HG02981 (cell line): ENCODE results near the gene IQCC.

ENCODE experiments used
- ATAC-seq: cut with Tn5 transposase; IDR thresholded peaks from one replicate; pipeline ENCODE4 v1.9.1; 2021; ENCODE audit warnings: mild to moderate bottlenecking, moderate library complexity; ENCODE audit not compliant: unreplicated experiment

IQCC gene

DNA sequence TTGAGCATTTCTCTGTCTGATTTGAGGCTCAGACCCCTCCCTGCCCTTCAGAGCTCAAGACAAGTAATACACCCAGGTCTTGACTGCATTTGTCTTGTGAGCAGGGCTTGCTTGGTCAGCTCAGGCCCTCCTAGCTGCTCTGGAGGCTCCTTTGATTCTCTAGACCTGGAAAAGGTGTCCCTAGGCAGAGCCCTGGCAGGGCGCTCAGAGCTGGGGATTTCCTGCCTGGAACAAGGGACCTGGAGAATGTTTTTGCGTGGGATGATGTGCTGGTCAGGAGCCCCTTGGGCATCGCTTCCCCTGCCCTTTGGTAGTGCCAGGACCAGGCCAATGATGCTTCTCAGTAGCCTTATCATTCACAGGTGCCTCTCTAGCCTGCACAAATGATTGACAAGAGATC lies 9.9 kb upstream of the IQCC start:
- no peak for ATAC-seq

DNA sequence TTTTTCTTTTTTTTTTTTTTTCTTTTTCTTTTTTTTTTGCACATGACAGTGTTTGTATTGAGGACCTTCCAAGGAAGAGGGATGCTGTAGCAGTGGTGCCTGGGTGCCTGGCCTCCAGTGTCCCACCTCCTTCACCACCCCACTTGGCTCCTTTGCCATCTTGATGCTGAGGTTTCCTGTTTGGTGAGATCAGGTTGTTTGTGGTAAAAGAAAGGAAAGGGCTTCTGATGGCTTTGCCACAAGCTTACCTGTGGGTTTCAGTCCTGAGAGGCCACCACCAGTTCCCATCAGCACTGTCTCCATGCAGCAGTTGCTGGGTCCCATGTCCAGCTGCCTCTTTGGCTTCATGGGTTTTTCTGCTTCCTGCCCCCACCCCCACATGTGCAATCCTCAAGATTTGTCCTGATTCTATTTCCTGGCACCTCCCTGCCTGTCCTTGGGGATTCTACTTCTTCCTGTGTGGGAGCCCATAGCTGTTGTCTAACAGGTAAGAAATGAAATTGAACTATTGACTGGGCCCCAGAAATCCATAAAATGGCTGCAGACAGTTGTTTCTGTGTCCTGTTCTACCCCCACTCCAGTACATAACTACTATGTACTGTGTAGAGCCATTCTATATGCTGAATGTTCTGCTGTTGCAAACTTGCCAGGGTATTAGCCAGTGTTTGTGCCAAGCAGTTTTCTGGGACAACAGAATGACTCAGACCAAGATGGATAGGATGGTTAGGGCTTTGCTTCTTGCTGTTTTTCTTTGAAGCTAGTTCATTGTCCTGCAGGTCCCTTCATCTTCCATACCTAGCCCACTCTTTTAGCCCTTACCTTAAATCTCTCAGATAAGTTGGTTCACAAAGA lies 9.3 kb upstream of the IQCC start:
- ATAC-seq: no peak

DNA sequence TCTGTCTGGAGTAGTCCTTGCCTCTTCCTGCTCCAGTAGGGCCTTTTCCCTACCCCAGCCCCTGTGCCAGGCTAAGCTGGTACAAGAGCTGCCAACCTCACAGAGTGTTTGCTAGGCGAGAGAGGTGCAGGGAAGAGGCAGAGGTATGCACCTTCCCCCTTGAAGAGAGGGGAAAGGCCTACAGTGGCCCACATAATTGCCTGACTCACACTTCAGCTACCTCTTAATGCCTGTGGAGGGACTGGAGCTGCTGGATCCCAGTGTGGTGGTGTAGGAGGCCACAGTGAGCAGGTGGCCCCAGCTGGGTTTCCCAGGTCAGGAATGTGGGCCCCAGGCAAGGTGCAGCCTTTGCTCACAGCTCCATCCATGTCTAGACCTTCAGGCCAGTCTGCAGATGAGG lies 8.4 kb upstream of the IQCC start:
- no peak for ATAC-seq

- no peak for ATAC-seq
These were observed 7.6 kb upstream of the IQCC start for GRCh38 chr1:32197837-32198236.

DNA sequence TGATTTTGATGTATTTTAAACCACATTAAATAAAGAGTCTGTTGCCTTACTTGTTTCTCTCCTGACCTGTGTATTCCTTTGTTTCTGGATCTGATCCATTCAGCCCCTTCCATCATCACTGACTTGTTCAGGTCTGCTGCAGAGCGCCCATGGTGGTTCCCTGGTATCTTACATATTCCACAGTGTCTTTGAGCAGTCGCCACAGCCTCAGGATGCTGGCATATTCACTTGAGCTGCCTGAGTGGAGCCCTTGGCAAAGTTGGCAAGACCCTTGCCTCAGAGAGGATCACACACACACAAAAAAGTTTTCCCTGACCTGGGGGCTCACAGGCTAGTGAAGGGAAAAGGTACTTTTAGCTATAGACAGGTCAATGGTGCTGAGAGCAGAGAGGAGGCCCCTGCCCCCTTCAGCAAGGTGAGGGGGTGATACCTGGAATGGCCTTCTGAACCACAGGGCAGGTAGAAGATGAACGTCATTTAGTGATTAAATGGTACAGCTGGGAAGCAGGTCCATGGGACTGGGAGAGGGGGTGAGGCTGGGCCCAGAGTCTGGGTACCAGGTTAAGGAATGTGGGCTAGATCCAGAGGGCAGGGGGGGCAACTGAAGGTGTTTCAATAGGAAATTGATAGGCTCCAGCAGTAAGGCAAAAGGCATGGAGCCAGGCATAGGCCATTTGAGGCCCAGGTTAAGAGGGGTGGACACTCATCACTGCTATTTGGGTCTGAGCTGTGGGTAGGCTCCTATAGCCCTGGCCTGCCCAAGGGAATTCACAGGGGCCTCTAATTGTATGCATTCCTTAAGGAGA lies 7.0 kb upstream of the IQCC start:
- ATAC-seq: no peak

- ATAC-seq: no peak
These were observed 6.3 kb upstream of the IQCC start for GRCh38 chr1:32199043-32199716.

- ATAC-seq: no peak
These were observed 5.8 kb upstream of the IQCC start for GRCh38 chr1:32199717-32200072.

DNA sequence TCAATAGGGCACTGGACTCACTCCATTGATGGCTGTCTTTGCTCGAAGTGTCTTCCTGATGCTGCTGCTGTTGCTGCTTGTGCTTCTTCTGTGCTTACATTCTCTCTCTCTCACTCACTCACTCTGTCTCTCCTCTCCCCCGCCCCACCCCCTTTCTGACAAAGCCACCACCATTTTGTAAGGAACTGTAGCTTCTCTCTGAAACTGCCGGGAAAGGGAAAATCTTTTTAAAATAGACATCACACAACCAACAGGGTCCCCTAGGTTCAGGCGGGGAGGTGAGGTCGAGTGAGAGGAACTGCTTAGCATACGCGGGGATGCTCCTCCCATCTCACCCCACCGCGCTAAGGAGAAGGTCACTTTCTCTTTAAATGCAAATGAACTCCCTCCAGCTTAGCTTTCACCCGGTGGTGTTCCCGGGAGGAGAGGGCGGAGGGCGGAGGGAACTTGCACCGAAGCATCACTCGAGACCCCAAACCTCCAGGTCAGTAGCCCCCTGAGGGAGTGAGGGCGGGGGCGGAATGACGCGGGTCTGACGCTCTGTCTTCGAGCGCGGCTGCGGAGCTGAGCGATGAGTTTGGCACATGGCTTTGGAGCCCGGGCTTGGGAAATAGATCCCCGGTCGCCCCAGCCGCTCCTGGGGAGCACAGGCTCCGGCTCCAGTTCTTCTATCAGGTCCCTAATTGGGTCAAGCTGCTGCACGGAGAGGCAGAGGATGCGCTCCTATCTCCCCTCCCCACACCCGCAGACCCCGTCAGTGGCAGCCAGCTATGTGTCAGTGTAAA lies 5.1 kb upstream of the IQCC start, which contains the start of gene CCDC28B:
Gene CCDC28B (plus strand): TSS at position 370 of the 785 bp plus-strand sequence. CDS start 1,341 bp downstream, outside the sequence.
- no peak for ATAC-seq

DNA sequence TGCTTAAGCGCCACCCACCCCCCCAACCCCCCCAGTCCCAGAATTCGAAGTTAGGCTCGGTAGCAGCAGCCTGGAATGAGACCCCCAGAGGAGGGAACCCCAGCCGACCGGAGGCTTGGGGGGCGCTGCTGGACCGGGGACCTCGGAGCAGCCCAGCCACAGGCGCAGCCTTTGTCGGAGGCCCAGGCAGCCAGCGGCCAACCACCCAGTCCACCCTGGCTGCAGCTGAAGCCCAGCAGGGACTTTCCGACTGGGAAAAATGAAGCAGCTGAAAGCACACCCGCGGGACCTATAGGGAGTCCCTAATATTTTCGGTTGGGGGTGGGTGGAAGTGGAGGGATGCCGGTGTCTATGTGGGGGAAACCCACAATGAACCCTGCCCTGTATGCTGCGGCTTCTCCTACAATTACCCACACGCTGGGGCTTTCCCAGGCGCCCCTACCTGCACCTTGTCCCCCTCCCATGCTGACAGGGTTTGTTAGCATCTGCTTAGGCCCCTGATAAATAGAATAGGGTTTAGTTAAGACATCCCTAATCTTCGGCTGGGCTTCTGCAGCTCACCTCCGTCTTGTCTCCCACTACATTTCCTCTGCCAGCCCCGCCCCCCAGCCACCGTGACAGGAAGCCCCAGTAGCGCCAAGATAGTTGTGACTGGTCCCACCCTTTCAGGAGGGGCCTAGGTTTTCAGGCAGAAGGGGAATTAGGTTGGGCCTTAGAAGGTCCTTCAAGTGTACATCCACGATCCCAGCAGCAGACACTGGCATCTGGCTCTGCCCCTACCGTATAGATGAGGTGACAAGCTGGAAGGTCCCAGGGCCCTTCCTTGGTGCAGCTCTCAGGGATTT lies 4.2 kb upstream of the IQCC start:
- ATAC-seq: no peak

DNA sequence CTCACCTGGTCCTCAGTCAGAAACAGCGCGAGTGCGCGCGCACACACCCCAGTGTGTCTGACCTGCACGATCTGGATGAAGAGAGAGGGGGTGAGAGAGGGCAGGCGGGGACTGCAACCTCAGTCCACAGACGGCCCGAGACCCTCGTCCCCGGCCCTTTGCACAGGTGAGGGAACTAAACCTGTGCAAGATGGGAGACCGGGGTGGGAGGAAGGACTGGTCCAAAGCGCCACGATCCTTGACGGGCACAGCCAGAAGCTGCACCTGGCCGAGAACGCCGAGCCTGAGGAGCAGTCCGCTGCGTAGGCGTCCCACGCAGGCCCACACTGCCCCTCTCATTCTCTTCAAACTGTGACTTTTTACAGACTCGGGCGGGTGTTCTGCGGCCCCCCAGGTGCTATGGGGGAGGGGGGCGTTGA lies 519 bp upstream of the IQCC start:
- no peak for ATAC-seq

- no peak for ATAC-seq
These were observed 3.0 kb downstream of the IQCC start for GRCh38 chr1:32208469-32208868.

- ATAC-seq: no peak
These were observed 3.4 kb downstream of the IQCC start, which contains the start of gene DCDC2B for GRCh38 chr1:32208891-32209328. Gene DCDC2B (plus strand): TSS chr1:32209089. CDS start chr1:32209094, 5 bp downstream.

DNA sequence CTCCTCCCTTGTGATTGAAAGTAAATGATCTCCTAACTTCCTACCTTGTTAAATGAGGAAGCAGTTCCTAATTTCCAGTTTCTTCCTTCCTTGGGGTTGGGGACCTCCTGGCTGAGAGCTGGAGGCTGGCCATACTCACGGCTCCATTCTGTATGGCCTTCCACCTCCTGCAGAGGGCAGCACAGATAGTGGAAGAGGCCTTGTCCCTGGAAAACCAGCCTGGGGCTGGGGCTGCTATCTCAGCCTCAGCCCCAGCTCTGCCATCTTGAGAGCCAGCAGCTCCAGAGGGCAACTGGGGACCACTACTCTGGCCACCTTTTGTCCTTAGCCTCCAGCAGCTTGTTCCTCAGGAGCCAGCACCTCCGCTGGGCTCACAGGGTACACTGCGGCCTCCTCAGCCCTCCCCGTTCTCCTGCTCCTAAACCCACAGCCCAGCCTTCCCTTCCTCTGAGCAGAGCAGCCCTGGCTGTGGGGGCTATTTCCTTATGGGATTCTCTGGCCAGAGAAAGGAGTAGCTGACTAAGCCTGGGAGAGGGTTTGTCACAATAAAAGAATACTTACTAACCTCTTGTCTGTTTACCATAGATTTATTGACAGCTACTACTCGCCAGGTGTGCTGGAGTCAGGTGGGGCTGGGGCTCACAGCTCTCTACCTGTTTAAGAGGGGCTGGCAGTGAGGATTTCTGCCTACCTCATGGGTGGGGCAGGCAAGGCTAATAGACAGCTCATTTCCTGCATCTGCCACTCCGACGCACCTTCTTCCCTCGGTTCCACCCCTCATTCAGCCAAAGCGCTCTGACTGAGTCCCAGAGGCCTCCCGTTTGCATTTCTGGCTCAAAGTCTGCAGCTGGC lies 10.4 kb downstream of the IQCC start:
- peak; percentile 50 for ATAC-seq

GRCh38 chr1:32216566-32216965 lies 11.1 kb downstream of the IQCC start:
- no peak for ATAC-seq

DNA sequence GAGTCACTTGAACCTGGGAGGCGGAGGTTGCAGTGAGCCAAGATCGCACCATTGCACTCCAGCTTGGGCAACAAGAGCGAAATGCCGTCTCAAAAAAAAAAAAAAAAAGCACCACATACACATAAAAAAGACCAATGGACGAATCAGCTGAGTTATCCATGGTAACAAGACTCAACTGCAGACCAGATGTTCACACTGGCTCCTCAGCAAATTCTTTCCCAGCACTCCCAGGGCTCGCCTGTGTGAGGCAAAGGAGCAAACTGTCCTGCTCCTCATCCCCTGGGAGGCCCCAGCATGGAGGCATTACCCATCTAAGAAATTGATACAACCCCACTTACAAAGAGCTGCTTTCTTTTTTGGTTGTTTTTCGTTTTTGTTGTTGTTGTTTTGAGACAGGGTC lies 13.6 kb downstream of the IQCC start:
- ATAC-seq: no peak

DNA sequence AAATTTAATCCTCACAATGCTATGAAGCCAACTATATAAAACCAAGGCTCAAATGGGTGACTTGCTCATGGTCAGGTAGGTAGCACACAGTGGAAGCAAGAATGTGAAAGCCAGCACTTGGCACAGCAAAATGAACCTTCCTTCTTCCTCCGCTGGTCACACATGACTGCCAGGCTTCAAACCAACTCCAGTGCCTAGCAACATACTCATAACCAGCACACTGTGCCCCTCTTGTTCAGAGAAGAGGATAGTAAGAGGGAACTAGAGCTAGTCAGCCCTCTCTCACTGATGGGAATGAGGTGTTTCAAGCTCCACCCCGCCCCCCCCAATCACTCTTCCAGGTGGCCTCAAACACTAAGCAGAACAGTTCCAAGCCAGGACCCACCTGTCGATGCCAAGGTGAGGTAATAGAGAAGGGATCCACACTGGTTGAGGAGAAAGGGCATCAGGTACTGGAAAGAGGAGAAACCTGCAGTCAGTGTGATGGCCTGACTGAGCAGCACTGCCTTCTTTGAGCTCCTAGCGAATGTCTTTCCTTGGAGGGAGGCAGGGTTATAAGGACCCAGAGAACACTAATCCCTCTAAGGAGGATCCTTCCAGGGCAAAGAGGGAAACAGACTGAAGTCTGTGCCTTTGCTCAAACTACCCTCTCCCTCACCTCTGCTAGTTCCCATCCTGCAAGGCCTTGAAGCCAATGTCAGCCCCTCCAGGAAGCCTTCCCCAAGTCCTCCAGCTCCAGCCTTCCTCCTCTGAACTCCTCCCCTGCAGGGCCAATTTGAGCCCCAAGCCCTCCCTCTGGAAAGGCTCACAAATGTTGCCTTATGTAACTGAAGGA lies 15.5 kb downstream of the IQCC start:
- no peak for ATAC-seq

GRCh38 chr1:32221581-32221979 lies 16.1 kb downstream of the IQCC start:
- ATAC-seq: no peak
